GM06990 (cell line): ENCODE measurements around the gene PDE6A.
"Not testable (repeated sequence)": the region's sequence is repeated elsewhere in the genome, so short reads cannot be mapped to it uniquely, and the experiment has no call there.

ENCODE experiments used
- DNase-seq: peaks from one replicate; pipeline ENCODE4 v3.0.0-alpha.2; 2011; ENCODE audit not compliant: insufficient read length; ENCODE audit errors: extremely low read depth
- H3K27me3 ChIP-seq: replicated peaks from 2 replicates; pipeline ENCODE4 v1.6.0; 2011; ENCODE audit warnings: low read length; ENCODE audit not compliant: control insufficient read depth, insufficient read depth
- H3K36me3 ChIP-seq: 2 replicates; pipeline ENCODE4 v1.5.1; 2011; ENCODE audit warnings: low read length; ENCODE audit not compliant: control insufficient read depth, insufficient read depth
- H3K4me3 ChIP-seq: replicated peaks from 2 replicates; pipeline ENCODE4 v1.5.1; 2011; ENCODE audit warnings: low read depth, mild to moderate bottlenecking, control low read depth, low read length
- CTCF ChIP-seq: IDR thresholded peaks from 2 replicates; pipeline ENCODE4 v1.5.1; 2011; ENCODE audit warnings: low read length, control low read depth, mild to moderate bottlenecking, inconsistent platforms; ENCODE audit not compliant: insufficient read depth, poor library complexity, severe bottlenecking

PDE6A gene

GRCh38 chr5:149948993-149949392 is 4.4 kb upstream of the PDE6A start:
- DNase-seq = no peak
- Histone ChIP-seq H3K36me3 (no peaks in the 10 kb centered on the region), H3K27me3 (no peaks in the 10 kb centered on the region), H3K4me3 (no peak overlapping the region)
- no peak for TF ChIP-seq CTCF

- no peaks in the 10 kb centered on the region for H3K36me3 ChIP-seq
- no peaks in the 10 kb centered on the region; the same call in 1 of the 2 replicates for H3K27me3 ChIP-seq
- no peak overlapping the region for H3K4me3 ChIP-seq
- no peak for TF ChIP-seq CTCF
- no peak for DNase-seq
These were observed 1.5 kb upstream of the PDE6A start for GRCh38 chr5:149946118-149946517.

- not testable (repeated sequence) for H3K27me3 ChIP-seq, DNase-seq, H3K36me3 ChIP-seq, H3K4me3 ChIP-seq
These were observed 1.2 kb downstream of the PDE6A start for GRCh38 chr5:149943177-149943949.

GRCh38 chr5:149942741-149943169 is 1.8 kb downstream of the PDE6A start:
- H3K4me3 ChIP-seq, H3K36me3 ChIP-seq, H3K27me3 ChIP-seq, DNase-seq: not testable (repeated sequence)

- Histone ChIP-seq H3K4me3 (no peak overlapping the region), H3K36me3 (no peaks in the 10 kb centered on the region), H3K27me3 (no peaks in the 10 kb centered on the region; the same call in 1 of the 2 replicates)
- TF ChIP-seq CTCF = no peak
- DNase-seq = no peak
These were observed 2.4 kb downstream of the PDE6A start for GRCh38 chr5:149942199-149942598.

GRCh38 chr5:149941795-149942194 is 2.8 kb downstream of the PDE6A start:
- no peak for DNase-seq
- Histone ChIP-seq H3K27me3 (no peaks in the 10 kb centered on the region; the same call in 1 of the 2 replicates), H3K36me3 (no peaks in the 10 kb centered on the region), H3K4me3 (no peak overlapping the region)
- no peak for TF ChIP-seq CTCF
